B cell (primary cell): ENCODE results near the gene TBX15. TPM values are rescaled to one million over a fixed set of nuclear protein-coding genes. Genes with fewer than 3 reads are reported as not detected.

Experiments used
- ATAC-seq: fragments of 200-7000 bp; cut with Tn5 transposase; one replicate; pipeline ENCODE4 v1.10.0; 2021; ENCODE audit warnings: low read depth, mild to moderate bottlenecking, moderate number of reproducible peaks, moderate library complexity
- CTCF ChIA-PET: fragments of 350-600 bp; sonication (Branson Sonifier 250); formaldehyde crosslinking; loops from one replicate; lab custom pipeline; 2021; ENCODE audit warnings: antibody characterized with exemption, inconsistent platforms; lab: Charles Lee
- POLR2A ChIA-PET: fragments of 350-600 bp; sonication (Branson Sonifier 250); formaldehyde crosslinking; loops from one replicate; lab custom pipeline; 2021; ENCODE audit warnings: antibody characterized with exemption; lab: Charles Lee
- DNase-seq: peaks from one replicate; pipeline ENCODE4 v3.0.0; 2013
- H2AFZ ChIP-seq: 2 replicates; pipeline ENCODE4 v1.6.1; 2012; ENCODE audit warnings: mild to moderate bottlenecking, low read depth, low read length; ENCODE audit not compliant: insufficient read depth, poor library complexity, severe bottlenecking
- H3K27ac ChIP-seq, 2 donors: 1 replicate in 1 of 2; 2 replicates in 1 of 2; pipeline ENCODE4 v1.5.1; 2012 to 2013; ENCODE audit warnings: low read length in 2 of 2, mild to moderate bottlenecking in 2 of 2, moderate library complexity in 1 of 2
- H3K27me3 ChIP-seq, 4 experiments: fragments of 200-600 bp in 1 of 4; sonication (generic) in 1 of 4; replicated peaks in 1 of 4; 1 replicate in 2 of 4; 2 replicates in 2 of 4; pipeline versions ENCODE4 v1.6.1 to v1.7.0; 2013 to 2016; ENCODE audit warnings: low read length in 3 of 4, mild to moderate bottlenecking in 2 of 4, mixed read lengths in 1 of 4, moderate library complexity in 1 of 4; ENCODE audit not compliant: insufficient read depth in 4 of 4, control insufficient read depth in 3 of 4; ENCODE audit errors: control extremely low read depth in 1 of 4
- H3K36me3 ChIP-seq, 2 experiments: replicated peaks in 1 of 2; 1 replicate in 1 of 2; 2 replicates in 1 of 2; pipeline versions ENCODE4 v1.6.1 to v1.7.1; 2013; ENCODE audit warnings: low read length in 1 of 2; ENCODE audit not compliant: insufficient read depth in 2 of 2, control insufficient read depth in 1 of 2; ENCODE audit errors: control extremely low read depth in 1 of 2, extremely low read depth in 1 of 2
- H3K4me1 ChIP-seq, 2 donors: fragments of 200-600 bp in 1 of 2; sonication (generic) in 1 of 2; 1 replicate in 1 of 2; 2 replicates in 1 of 2; pipeline versions ENCODE4 v1.5.1 to v1.6.1; 2013 to 2017; ENCODE audit warnings: low read length in 2 of 2; ENCODE audit not compliant: control insufficient read depth in 2 of 2, insufficient read depth in 2 of 2
- H3K4me2 ChIP-seq: replicated peaks from 2 replicates; pipeline ENCODE3; 2012; ENCODE audit warnings: mild to moderate bottlenecking, low read depth, low read length; ENCODE audit not compliant: poor library complexity, severe bottlenecking
- H3K4me3 ChIP-seq, 5 experiments: fragments of 200-600 bp in 1 of 5; sonication (generic) in 1 of 5; 1 replicate in 3 of 5; 2 replicates in 2 of 5; pipeline versions ENCODE4 v1.5.1 to v1.7.0; 2011 to 2016; ENCODE audit warnings: low read length in 4 of 5, mild to moderate bottlenecking in 4 of 5, low read depth in 2 of 5, control low read depth in 1 of 5, moderate library complexity in 1 of 5; ENCODE audit not compliant: insufficient read depth in 1 of 5; ENCODE audit errors: control extremely low read depth in 1 of 5, extremely low read depth in 1 of 5
- H3K79me2 ChIP-seq: fragments of 200-600 bp; sonication (generic); one replicate; pipeline ENCODE4 v1.6.0; 2016; ENCODE audit warnings: low read length; ENCODE audit not compliant: control insufficient read depth, insufficient read depth
- H3K9ac ChIP-seq: fragments of 200-600 bp; sonication (generic); 2 replicates; pipeline ENCODE4 v1.6.1; 2017; ENCODE audit warnings: mild to moderate bottlenecking, low read length, moderate library complexity
- H3K9me3 ChIP-seq, 3 donors: one replicate each; pipeline versions ENCODE4 v1.6.1 to v1.7.1; 2013; ENCODE audit warnings: low read length in 2 of 3; ENCODE audit not compliant: control insufficient read depth in 2 of 3, insufficient read depth in 1 of 3; ENCODE audit errors: control extremely low read depth in 1 of 3
- H4K20me1 ChIP-seq: 2 replicates; pipeline ENCODE4 v1.6.0; 2012; ENCODE audit warnings: mild to moderate bottlenecking, low read length; ENCODE audit not compliant: insufficient read depth, control insufficient read depth, poor library complexity, severe bottlenecking
- H3K27ac Mint-ChIP-seq: one replicate; pipeline ENCODE4 v1.8.0; 2021; ENCODE audit warnings: mixed read lengths
- H3K27me3 Mint-ChIP-seq: one replicate; pipeline ENCODE4 v1.8.0; 2021; ENCODE audit warnings: mixed read lengths
- H3K4me1 Mint-ChIP-seq: one replicate; pipeline ENCODE4 v1.8.0; 2021; ENCODE audit warnings: mixed read lengths
- H3K4me3 Mint-ChIP-seq: one replicate; pipeline ENCODE4 v1.8.0; 2021; ENCODE audit warnings: mixed read lengths
- H3K9me3 Mint-ChIP-seq: one replicate; pipeline ENCODE4 v1.8.0; 2022; ENCODE audit warnings: mixed read lengths; ENCODE audit not compliant: insufficient read depth
- CTCF ChIP-seq: fragments of 200-600 bp; IDR thresholded peaks from one replicate; pipeline ENCODE4 v1.8.0; 2022; ENCODE audit warnings: antibody characterized with exemption, mild to moderate bottlenecking
- EZH2 ChIP-seq: IDR thresholded peaks from 2 replicates; pipeline ENCODE4 v1.6.1; 2012; ENCODE audit warnings: borderline replicate concordance, low read depth, mild to moderate bottlenecking, moderate library complexity, low read length; ENCODE audit not compliant: insufficient read depth, poor library complexity, severe bottlenecking
- WGBS: methylation state at CpG from one replicate; pipeline ENCODE4 v1.1.5; 2013; ENCODE audit warnings: missing lambda C conversion rate; ENCODE audit not compliant: insufficient coverage; 5-methylcytosine and 5-hydroxymethylcytosine counted together
- intact Hi-C: fragments of 100-400 bp; cut with micrococcal nuclease; formaldehyde crosslinking; loops from one replicate; pipeline ENCODE4 v1.10.0; 2022
- polyA plus RNA-seq: library from polyadenylated mRNA; depleted of rRNA; stranded (reverse); fragments of >200 nt; gene quantifications from 2 replicates; pipeline ENCODE4 v1.2.3, GENCODE V29; 2012
- total RNA-seq, 2 donors: library from RNA; stranded (reverse); fragments of 120-200 nt in 1 of 2; gene quantifications; 1 replicate in 1 of 2; 2 replicates in 1 of 2; pipeline versions ENCODE4 v1.2.3 to v1.2.4, GENCODE V29; 2013 to 2022

Gene TBX15
- total and polyA plus RNA-seq, 2 donors (not counting 1 experiment from before 2014, with no cell fraction given), result 0.03 to 0.15 TPM

GRCh38 chr1:119002028-119002686, 14.0 kb upstream of the TBX15 start:
- WGBS, result 16% methylated on average over 9 of the region's 16 CpGs
- peaks cover 12% of the 10 kb centered on the region for H3K4me1 Mint-ChIP-seq
- H2AFZ ChIP-seq, result no peak overlapping the region
- H3K4me3 ChIP-seq, result no peak overlapping the region
- H3K27ac Mint-ChIP-seq, result no peak overlapping the region
- peaks cover 3 to 91% (median 63%) of the 10 kb centered on the region in 4 experiments for H3K27me3 ChIP-seq
- H3K79me2 ChIP-seq, result no peaks in the 10 kb centered on the region
- POLR2A ChIA-PET, result no interaction called here
- no peak overlapping the region for H3K4me3 Mint-ChIP-seq
- peaks cover 7% of the 10 kb centered on the region in 2 donors for H3K4me1 ChIP-seq
- H3K9me3 ChIP-seq, result peaks cover 0 to 51% (median 3%) of the 10 kb centered on the region in 3 donors
- peaks cover 4% of the 10 kb centered on the region for H3K9me3 Mint-ChIP-seq
- peaks cover 78% of the 10 kb centered on the region for H3K27me3 Mint-ChIP-seq
- no peaks in the 10 kb centered on the region for H3K36me3 ChIP-seq
- no peak for DNase-seq
- CTCF ChIA-PET, result no interaction called here
- no peak for TF ChIP-seq CTCF
- TF ChIP-seq EZH2, result no peak
- H3K27ac ChIP-seq, result no peak overlapping the region
- intact Hi-C loops, result no loop called here
- no peak overlapping the region for H3K4me2 ChIP-seq
- H4K20me1 ChIP-seq, result no peaks in the 10 kb centered on the region
- no peak overlapping the region for H3K9ac ChIP-seq
- no peak for ATAC-seq

GRCh38 chr1:119001181-119002027, 13.3 kb upstream of the TBX15 start:
- no peak for TF ChIP-seq CTCF
- TF ChIP-seq EZH2, result no peak
- H3K9me3 ChIP-seq, result peaks cover 0 to 43% (median 3%) of the 10 kb centered on the region in 3 donors
- peaks cover 4 to 6% of the 10 kb centered on the region in 2 donors for H3K4me1 ChIP-seq
- POLR2A ChIA-PET, result no interaction called here
- H3K4me2 ChIP-seq, result no peak overlapping the region
- no peak overlapping the region for H2AFZ ChIP-seq
- H3K79me2 ChIP-seq, result no peaks in the 10 kb centered on the region
- intact Hi-C loops, result no loop called here
- H3K4me1 Mint-ChIP-seq, result peaks cover 11% of the 10 kb centered on the region
- H4K20me1 ChIP-seq, result no peaks in the 10 kb centered on the region
- H3K36me3 ChIP-seq, result no peaks in the 10 kb centered on the region
- no peak overlapping the region for H3K27ac ChIP-seq
- DNase-seq, result peak; percentile 13
- 10% methylated on average over 41 of the region's 49 CpGs for WGBS
- H3K27me3 ChIP-seq, result peaks cover 3 to 90% (median 65%) of the 10 kb centered on the region in 4 experiments
- ATAC-seq, result no peak
- CTCF ChIA-PET, result no interaction called here
- H3K9me3 Mint-ChIP-seq, result peaks cover 4% of the 10 kb centered on the region
- H3K27ac Mint-ChIP-seq, result no peak overlapping the region
- H3K4me3 ChIP-seq, result no peak overlapping the region
- H3K4me3 Mint-ChIP-seq, result no peak overlapping the region
- no peak overlapping the region for H3K9ac ChIP-seq
- H3K27me3 Mint-ChIP-seq, result peaks cover 80% of the 10 kb centered on the region
